ENCODE data around the gene LIN52. TPM values are rescaled to one million over a fixed set of nuclear protein-coding genes. Genes with fewer than 3 reads are reported as not detected.
A peak's percentile ranks its signal among the peaks of the same experiment; 100 is the strongest.

LIN52 gene
- total RNA-seq, 1 experiment from 2014 or later: 9.5 TPM

- POLR2A ChIA-PET: interaction anchor here (1.4 to 5.2 kb wide), 4 partner anchors 21 to 1004 kb away, joined by 3 to 22 read pairs (median 10); partner anchors contain the start of genes ALDH6A1, BBOF1, ENTPD5 and LIN52
- DNase-seq (ENCODE audit: unreplicated experiment): peak; percentile 59
- TF ChIP-seq, protein P1, sequence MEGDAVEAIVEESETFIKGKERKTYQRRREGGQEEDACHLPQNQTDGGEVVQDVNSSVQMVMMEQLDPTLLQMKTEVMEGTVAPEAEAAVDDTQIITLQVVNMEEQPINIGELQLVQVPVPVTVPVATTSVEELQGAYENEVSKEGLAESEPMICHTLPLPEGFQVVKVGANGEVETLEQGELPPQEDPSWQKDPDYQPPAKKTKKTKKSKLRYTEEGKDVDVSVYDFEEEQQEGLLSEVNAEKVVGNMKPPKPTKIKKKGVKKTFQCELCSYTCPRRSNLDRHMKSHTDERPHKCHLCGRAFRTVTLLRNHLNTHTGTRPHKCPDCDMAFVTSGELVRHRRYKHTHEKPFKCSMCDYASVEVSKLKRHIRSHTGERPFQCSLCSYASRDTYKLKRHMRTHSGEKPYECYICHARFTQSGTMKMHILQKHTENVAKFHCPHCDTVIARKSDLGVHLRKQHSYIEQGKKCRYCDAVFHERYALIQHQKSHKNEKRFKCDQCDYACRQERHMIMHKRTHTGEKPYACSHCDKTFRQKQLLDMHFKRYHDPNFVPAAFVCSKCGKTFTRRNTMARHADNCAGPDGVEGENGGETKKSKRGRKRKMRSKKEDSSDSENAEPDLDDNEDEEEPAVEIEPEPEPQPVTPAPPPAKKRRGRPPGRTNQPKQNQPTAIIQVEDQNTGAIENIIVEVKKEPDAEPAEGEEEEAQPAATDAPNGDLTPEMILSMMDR (IDR thresholded peaks at IDR 0.05; ENCODE audit: unreplicated experiment): no peak
- CTCF ChIA-PET: interaction anchor here (1.2 kb wide), 1 partner anchor 22 kb away, joined by 3 read pairs; no protein-coding TSS in a partner anchor
- Mint-ChIP-seq H3K36me3 (ENCODE audit: insufficient read depth, unreplicated experiment) (peaks cover 63% of the 10 kb centered on the region), H3K4me3 (ENCODE audit: unreplicated experiment) (no peak overlapping the region), H3K27ac (ENCODE audit: low read depth, unreplicated experiment) (peak overlapping the region; percentile 57), H3K27me3 (ENCODE audit: insufficient read depth, unreplicated experiment) (no peaks in the 10 kb centered on the region), H3K4me1 (ENCODE audit: insufficient read depth, unreplicated experiment) (peaks cover 13% of the 10 kb centered on the region), H3K9me3 (ENCODE audit: unreplicated experiment) (no peaks in the 10 kb centered on the region)
- BruUV-seq (replicated peaks): no TSS peak
- intact Hi-C loops (cut with micrococcal nuclease): no loop called here
These were observed 22.0 kb upstream of the LIN52 start for GRCh38 chr14:74062809-74063150.

GRCh38 chr14:74064426-74064825 lies 20.3 kb upstream of the LIN52 start:
- Mint-ChIP-seq H3K4me3 (ENCODE audit: unreplicated experiment) (no peak overlapping the region), H3K4me1 (ENCODE audit: insufficient read depth, unreplicated experiment) (peaks cover 13% of the 10 kb centered on the region), H3K27me3 (ENCODE audit: insufficient read depth, unreplicated experiment) (no peaks in the 10 kb centered on the region), H3K36me3 (ENCODE audit: insufficient read depth, unreplicated experiment) (peaks cover 54% of the 10 kb centered on the region), H3K27ac (ENCODE audit: low read depth, unreplicated experiment) (no peak overlapping the region), H3K9me3 (ENCODE audit: unreplicated experiment) (no peaks in the 10 kb centered on the region)
- TF ChIP-seq, protein P1 (IDR thresholded peaks at IDR 0.05; ENCODE audit: unreplicated experiment): no peak
- no peak for DNase-seq (ENCODE audit: unreplicated experiment)
- intact Hi-C loops (cut with micrococcal nuclease): no loop called here
- POLR2A ChIA-PET: interaction anchor here (1.2 to 5.2 kb wide), 2 partner anchors 9 to 20 kb away, joined by 3 to 22 read pairs; partner anchors contain the start of genes ALDH6A1 and LIN52
- no TSS peak for BruUV-seq (replicated peaks)
- CTCF ChIA-PET: interaction anchor here (0.6 to 0.7 kb wide), 2 partner anchors 19 to 1107 kb away, joined by 3 to 4 read pairs; no protein-coding TSS in a partner anchor

DNA sequence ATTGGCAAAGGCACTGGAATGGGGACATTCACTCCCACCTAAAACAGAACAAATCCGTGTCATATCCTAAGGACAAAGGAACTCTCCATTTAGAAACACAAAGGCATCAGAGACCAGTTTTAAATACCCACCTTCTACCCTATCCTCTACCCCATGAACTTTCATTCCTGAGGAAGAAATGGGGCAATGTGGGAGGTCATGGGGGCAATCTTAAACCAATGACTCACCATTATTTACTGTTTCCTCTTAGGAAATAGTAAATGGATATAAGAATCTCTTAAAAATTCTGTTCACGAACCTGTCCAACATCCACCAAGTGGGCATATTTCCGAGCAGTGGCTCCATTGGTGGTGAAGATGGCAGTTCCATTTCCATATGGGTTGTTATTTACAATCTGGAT lies 19.9 kb upstream of the LIN52 start:
- intact Hi-C loops (cut with micrococcal nuclease): no loop called here
- Mint-ChIP-seq H3K36me3 (ENCODE audit: insufficient read depth, unreplicated experiment) (peaks cover 50% of the 10 kb centered on the region), H3K4me1 (ENCODE audit: insufficient read depth, unreplicated experiment) (peaks cover 13% of the 10 kb centered on the region), H3K27ac (ENCODE audit: low read depth, unreplicated experiment) (no peak overlapping the region), H3K27me3 (ENCODE audit: insufficient read depth, unreplicated experiment) (no peaks in the 10 kb centered on the region), H3K9me3 (ENCODE audit: unreplicated experiment) (no peaks in the 10 kb centered on the region), H3K4me3 (ENCODE audit: unreplicated experiment) (no peak overlapping the region)
- POLR2A ChIA-PET: interaction anchor here (1.2 to 5.2 kb wide), 4 partner anchors 8 to 47 kb away, joined by 3 to 33 read pairs (median 12); partner anchors contain the start of genes ALDH6A1 and LIN52
- TF ChIP-seq, protein P1 (IDR thresholded peaks at IDR 0.05; ENCODE audit: unreplicated experiment): no peak
- no TSS peak for BruUV-seq (replicated peaks)
- CTCF ChIA-PET: no interaction called here
- peak; percentile 40 for DNase-seq (ENCODE audit: unreplicated experiment)

- TF ChIP-seq, protein P1 (IDR thresholded peaks at IDR 0.05; ENCODE audit: unreplicated experiment): no peak
- ChIA-PET POLR2A (interaction anchor here (0.8 to 4.9 kb wide), 6 partner anchors 12 to 116 kb away, joined by 3 to 33 read pairs (median 4); partner anchors contain the start of genes ALDH6A1, BBOF1, COQ6 and ENTPD5), CTCF (no interaction called here)
- peaks cover 47% of the 10 kb centered on the region for H3K36me3 Mint-ChIP-seq (ENCODE audit: insufficient read depth, unreplicated experiment)
- intact Hi-C loops (cut with micrococcal nuclease): no loop called here
- peak; percentile 39 for DNase-seq (ENCODE audit: unreplicated experiment)
- BruUV-seq (replicated peaks): no TSS peak
- no peak overlapping the region for H3K27ac Mint-ChIP-seq (ENCODE audit: low read depth, unreplicated experiment)
- H3K27me3 Mint-ChIP-seq (ENCODE audit: insufficient read depth, unreplicated experiment): no peaks in the 10 kb centered on the region
- peaks cover 13% of the 10 kb centered on the region for H3K4me1 Mint-ChIP-seq (ENCODE audit: insufficient read depth, unreplicated experiment)
- no peak overlapping the region for H3K4me3 Mint-ChIP-seq (ENCODE audit: unreplicated experiment)
- H3K9me3 Mint-ChIP-seq (ENCODE audit: unreplicated experiment): no peaks in the 10 kb centered on the region
These were observed 18.8 kb upstream of the LIN52 start for GRCh38 chr14:74065746-74066575.

Measured in MCF 10A (cell line).